Muscle layer of duodenum (tissue), 2 donors: Measurements from ENCODE around the gene NCR3LG1.

ENCODE experiments used
- H3K27ac ChIP-seq: one replicate; pipeline ENCODE4 v1.7.0; 2013; ENCODE audit warnings: mild to moderate bottlenecking, low read length
- H3K27me3 ChIP-seq: one replicate; pipeline ENCODE4 v1.7.0; 2013; ENCODE audit warnings: low read depth, mild to moderate bottlenecking, control low read depth, low read length
- H3K36me3 ChIP-seq, 2 donors: one replicate each; pipeline ENCODE4 v1.7.0; 2013; ENCODE audit warnings: low read length in 2 of 2, control low read depth in 1 of 2, mild to moderate bottlenecking in 1 of 2; ENCODE audit not compliant: insufficient read depth in 2 of 2, control insufficient read depth in 1 of 2
- H3K4me1 ChIP-seq, 2 donors: one replicate each; pipeline ENCODE4 v1.7.0; 2013; ENCODE audit warnings: low read length in 2 of 2, mild to moderate bottlenecking in 2 of 2, control low read depth in 1 of 2, moderate library complexity in 1 of 2; ENCODE audit not compliant: insufficient read depth in 2 of 2, control insufficient read depth in 1 of 2
- H3K4me3 ChIP-seq, 2 donors: one replicate each; pipeline ENCODE4 v1.7.0; 2013; ENCODE audit warnings: low read length in 2 of 2, low read depth in 1 of 2, mild to moderate bottlenecking in 1 of 2
- H3K9me3 ChIP-seq, 2 donors: one replicate each; pipeline ENCODE4 v1.7.0; 2013; ENCODE audit warnings: low read length in 2 of 2, control low read depth in 1 of 2, mild to moderate bottlenecking in 1 of 2; ENCODE audit not compliant: control insufficient read depth in 1 of 2
- donor health status: healthy.

NCR3LG1 gene

GRCh38 chr11:17351510-17352176 is at the start of gene NCR3LG1:
Gene NCR3LG1 (plus strand): TSS chr11:17351800. CDS start chr11:17351970, 170 bp downstream.
- Histone ChIP-seq H3K4me1 (peaks cover 4 to 17% of the 10 kb centered on the region in 2 donors), H3K36me3 (no peaks in the 10 kb centered on the region), H3K27ac (peak within 1 kb of the TSS; percentile 42), H3K9me3 (no peaks in the 10 kb centered on the region), H3K4me3 (peak within 1 kb of the TSS; percentile 69 to 73), H3K27me3 (no peaks in the 10 kb centered on the region)

- H3K4me3 ChIP-seq = no peak overlapping the region
- H3K36me3 ChIP-seq = peaks cover 8 to 36% of the 10 kb centered on the region in 2 donors
- no peaks in the 10 kb centered on the region for H3K4me1 ChIP-seq
- no peaks in the 10 kb centered on the region for H3K9me3 ChIP-seq
- no peak overlapping the region for H3K27ac ChIP-seq
- no peaks in the 10 kb centered on the region for H3K27me3 ChIP-seq
Observed at GRCh38 chr11:17313349-17314231, 38.0 kb upstream of the NCR3LG1 start.

- peaks cover 8 to 36% of the 10 kb centered on the region in 2 donors for H3K36me3 ChIP-seq
Observed at GRCh38 chr11:17314232-17314547, 37.4 kb upstream of the NCR3LG1 start.

GRCh38 chr11:17314904-17315426 is 36.6 kb upstream of the NCR3LG1 start:
- H3K27me3 ChIP-seq = no peaks in the 10 kb centered on the region
- no peaks in the 10 kb centered on the region for H3K4me1 ChIP-seq
- H3K4me3 ChIP-seq = no peak overlapping the region
- no peak overlapping the region for H3K27ac ChIP-seq
- peaks cover 8 to 30% of the 10 kb centered on the region in 2 donors for H3K36me3 ChIP-seq
- H3K9me3 ChIP-seq = no peaks in the 10 kb centered on the region

More at GRCh38 chr11:17314232-17314547, 37.4 kb upstream of the NCR3LG1 start:
- no peaks in the 10 kb centered on the region for H3K9me3 ChIP-seq
- no peak overlapping the region for H3K4me3 ChIP-seq
- H3K27ac ChIP-seq = no peak overlapping the region
- H3K4me1 ChIP-seq = no peaks in the 10 kb centered on the region
- H3K27me3 ChIP-seq = no peaks in the 10 kb centered on the region

- no peaks in the 10 kb centered on the region for H3K9me3 ChIP-seq
- no peak overlapping the region for H3K27ac ChIP-seq
- H3K36me3 ChIP-seq = peaks cover 11 to 44% of the 10 kb centered on the region in 2 donors
- no peak overlapping the region for H3K4me3 ChIP-seq
- H3K27me3 ChIP-seq = no peaks in the 10 kb centered on the region
- no peaks in the 10 kb centered on the region for H3K4me1 ChIP-seq
Observed at GRCh38 chr11:17328871-17329494, 22.6 kb upstream of the NCR3LG1 start.

GRCh38 chr11:17331669-17332068 is 19.9 kb upstream of the NCR3LG1 start:
- H3K27ac ChIP-seq = no peak overlapping the region
- H3K4me1 ChIP-seq = no peaks in the 10 kb centered on the region
- no peaks in the 10 kb centered on the region for H3K27me3 ChIP-seq
- no peaks in the 10 kb centered on the region for H3K9me3 ChIP-seq
- H3K4me3 ChIP-seq = no peak overlapping the region
- peaks cover 16 to 45% of the 10 kb centered on the region in 2 donors for H3K36me3 ChIP-seq

- H3K9me3 ChIP-seq = no peaks in the 10 kb centered on the region
- peaks cover 10 to 35% of the 10 kb centered on the region in 2 donors for H3K36me3 ChIP-seq
- no peaks in the 10 kb centered on the region for H3K27me3 ChIP-seq
- H3K4me1 ChIP-seq = no peaks in the 10 kb centered on the region
- no peak overlapping the region for H3K4me3 ChIP-seq
- H3K27ac ChIP-seq = no peak overlapping the region
Observed at GRCh38 chr11:17333799-17334586, 17.6 kb upstream of the NCR3LG1 start.

GRCh38 chr11:17343257-17343656 is 8.3 kb upstream of the NCR3LG1 start:
- H3K9me3 ChIP-seq = no peaks in the 10 kb centered on the region
- H3K27me3 ChIP-seq = no peaks in the 10 kb centered on the region
- H3K4me1 ChIP-seq = no peaks in the 10 kb centered on the region
- no peak overlapping the region for H3K27ac ChIP-seq
- H3K36me3 ChIP-seq = no peaks in the 10 kb centered on the region
- no peak overlapping the region for H3K4me3 ChIP-seq

GRCh38 chr11:17343907-17344306 is 7.7 kb upstream of the NCR3LG1 start:
- Histone ChIP-seq H3K36me3 (no peaks in the 10 kb centered on the region), H3K4me1 (no peaks in the 10 kb centered on the region), H3K27ac (no peak overlapping the region), H3K4me3 (no peak overlapping the region), H3K9me3 (no peaks in the 10 kb centered on the region), H3K27me3 (no peaks in the 10 kb centered on the region)

GRCh38 chr11:17347676-17348075 is 3.9 kb upstream of the NCR3LG1 start:
- no peaks in the 10 kb centered on the region for H3K9me3 ChIP-seq
- peaks cover 0 to 8% of the 10 kb centered on the region in 2 donors for H3K4me1 ChIP-seq
- H3K36me3 ChIP-seq = no peaks in the 10 kb centered on the region
- no peaks in the 10 kb centered on the region for H3K27me3 ChIP-seq
- no peak overlapping the region for H3K27ac ChIP-seq
- no peak overlapping the region for H3K4me3 ChIP-seq
